GM12873 (cell line): ENCODE measurements around the gene ANXA7.

Source experiments
- TF ChIP-seq, protein P1 (sequence below): IDR thresholded peaks from 2 replicates; pipeline ENCODE4 v1.5.1; 2012; ENCODE audit warnings: low read depth, mild to moderate bottlenecking, moderate library complexity, low read length, control low read depth; ENCODE audit not compliant: insufficient read depth; ENCODE audit errors: missing control alignments

ANXA7 gene

GRCh38 chr10:73444457-73444856 is 30.6 kb upstream of the ANXA7 start:
- TF ChIP-seq, protein P1, sequence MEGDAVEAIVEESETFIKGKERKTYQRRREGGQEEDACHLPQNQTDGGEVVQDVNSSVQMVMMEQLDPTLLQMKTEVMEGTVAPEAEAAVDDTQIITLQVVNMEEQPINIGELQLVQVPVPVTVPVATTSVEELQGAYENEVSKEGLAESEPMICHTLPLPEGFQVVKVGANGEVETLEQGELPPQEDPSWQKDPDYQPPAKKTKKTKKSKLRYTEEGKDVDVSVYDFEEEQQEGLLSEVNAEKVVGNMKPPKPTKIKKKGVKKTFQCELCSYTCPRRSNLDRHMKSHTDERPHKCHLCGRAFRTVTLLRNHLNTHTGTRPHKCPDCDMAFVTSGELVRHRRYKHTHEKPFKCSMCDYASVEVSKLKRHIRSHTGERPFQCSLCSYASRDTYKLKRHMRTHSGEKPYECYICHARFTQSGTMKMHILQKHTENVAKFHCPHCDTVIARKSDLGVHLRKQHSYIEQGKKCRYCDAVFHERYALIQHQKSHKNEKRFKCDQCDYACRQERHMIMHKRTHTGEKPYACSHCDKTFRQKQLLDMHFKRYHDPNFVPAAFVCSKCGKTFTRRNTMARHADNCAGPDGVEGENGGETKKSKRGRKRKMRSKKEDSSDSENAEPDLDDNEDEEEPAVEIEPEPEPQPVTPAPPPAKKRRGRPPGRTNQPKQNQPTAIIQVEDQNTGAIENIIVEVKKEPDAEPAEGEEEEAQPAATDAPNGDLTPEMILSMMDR, result no peak

- TF ChIP-seq, protein P1, result no peak
These were observed 25.9 kb upstream of the ANXA7 start for GRCh38 chr10:73439605-73440312.

GRCh38 chr10:73439055-73439454 is 25.2 kb upstream of the ANXA7 start:
- TF ChIP-seq, protein P1, result no peak

DNA sequence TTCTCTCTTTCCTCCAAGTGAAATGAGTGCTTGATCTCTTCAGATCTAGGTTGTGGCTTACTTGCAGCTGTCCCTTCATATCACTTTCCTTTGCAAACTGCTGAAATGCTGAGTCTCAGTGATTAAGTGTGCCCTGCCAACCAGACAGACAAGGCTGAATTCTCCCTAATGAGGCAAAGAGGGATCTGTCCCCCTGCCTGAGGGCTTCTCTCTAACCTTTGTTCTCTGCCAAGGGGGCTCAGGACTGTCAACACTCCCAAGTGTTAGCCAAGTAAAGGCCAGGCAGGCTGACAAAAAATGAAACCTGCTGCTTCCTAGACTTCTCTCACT is 19.6 kb upstream of the ANXA7 start, which contains the start of gene MSS51:
Gene MSS51 (minus strand): TSS at position 24 of the 330 bp plus-strand sequence. CDS start 5,277 bp downstream, outside the sequence.
- TF ChIP-seq, protein P1, result no peak

DNA sequence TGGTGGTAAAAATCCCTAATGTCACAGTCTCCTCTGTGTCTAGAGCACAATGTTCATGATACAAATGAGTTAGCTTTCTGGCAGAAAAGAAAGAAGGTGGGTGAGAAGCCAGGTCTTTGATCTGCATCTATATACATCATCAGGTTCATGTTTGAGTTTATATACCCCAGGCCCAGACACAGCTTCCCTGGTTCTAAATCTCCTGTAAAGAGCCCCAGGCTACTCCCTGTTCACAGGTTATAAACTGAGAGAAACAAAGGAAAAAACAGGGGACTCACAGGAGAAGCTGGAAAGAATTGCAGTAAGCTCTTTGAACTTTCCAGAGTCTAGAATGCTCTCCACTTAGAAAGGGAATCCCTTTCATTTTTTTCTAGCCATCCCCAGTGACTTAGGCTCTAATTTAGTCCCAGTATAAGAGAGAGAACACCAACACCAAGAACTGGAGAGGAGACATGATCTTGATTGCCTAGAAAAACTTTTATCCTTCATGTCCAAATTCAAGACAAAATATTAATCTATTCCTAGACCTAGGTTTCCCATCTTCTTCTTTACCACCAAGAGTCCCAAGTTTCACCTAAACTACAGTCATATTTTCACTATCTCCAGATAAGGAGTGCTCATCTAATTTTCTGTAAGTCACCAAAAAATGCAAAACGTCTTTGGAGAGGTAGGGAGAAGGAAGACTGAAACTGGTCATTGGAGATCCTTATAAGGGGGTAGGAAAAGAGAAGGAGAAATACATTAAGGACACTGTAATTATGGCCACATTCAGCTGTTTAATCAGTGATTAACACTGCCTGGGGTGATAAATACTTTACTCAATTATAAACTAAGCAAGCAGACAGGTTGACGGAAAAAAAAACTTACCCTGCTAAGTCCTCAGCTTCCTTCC is 19.0 kb upstream of the ANXA7 start:
- TF ChIP-seq, protein P1, result no peak

GRCh38 chr10:73426318-73426717 is 12.5 kb upstream of the ANXA7 start:
- TF ChIP-seq, protein P1, result no peak

- TF ChIP-seq, protein P1, result no peak
These were observed 10.6 kb upstream of the ANXA7 start for GRCh38 chr10:73424478-73424877.
